ENCODE data around the gene EXOC6B.

Gene EXOC6B

GRCh38 chr2:72825257-72826155 lies at the start of gene EXOC6B:
EXOC6B (minus strand) TSS chr2:72826033.
- DNase-seq, result peak; percentile 30

GRCh38 chr2:72871880-72872279 lies 46.0 kb upstream of the EXOC6B start:
- DNase-seq, result no peak

GRCh38 chr2:72871060-72871459 lies 45.2 kb upstream of the EXOC6B start:
- DNase-seq, result no peak

- DNase-seq, result no peak
Measured at GRCh38 chr2:72864500-72864899, 38.7 kb upstream of the EXOC6B start.

GRCh38 chr2:72863046-72863445 lies 37.2 kb upstream of the EXOC6B start:
- DNase-seq, result no peak

- no peak for DNase-seq
Measured at GRCh38 chr2:72862239-72862988, 36.6 kb upstream of the EXOC6B start.

GRCh38 chr2:72859831-72860262 lies 34.0 kb upstream of the EXOC6B start:
- no peak for DNase-seq

GRCh38 chr2:72851333-72851732 lies 25.5 kb upstream of the EXOC6B start:
- no peak for DNase-seq

GRCh38 chr2:72849138-72849462 lies 23.3 kb upstream of the EXOC6B start:
- no peak for DNase-seq

- DNase-seq, result no peak
Measured at GRCh38 chr2:72848436-72849137, 22.8 kb upstream of the EXOC6B start.

GRCh38 chr2:72847534-72848315 lies 21.9 kb upstream of the EXOC6B start:
- DNase-seq, result no peak

GRCh38 chr2:72846171-72847095 lies 20.6 kb upstream of the EXOC6B start:
- no peak for DNase-seq

GRCh38 chr2:72843301-72843700 lies 17.5 kb upstream of the EXOC6B start:
- DNase-seq, result no peak

- no peak for DNase-seq
Measured at GRCh38 chr2:72841462-72842125, 15.8 kb upstream of the EXOC6B start.

GRCh38 chr2:72840066-72840465 lies 14.2 kb upstream of the EXOC6B start:
- DNase-seq, result no peak

GRCh38 chr2:72837171-72837570 lies 11.3 kb upstream of the EXOC6B start:
- DNase-seq, result no peak

- no peak for DNase-seq
Measured at GRCh38 chr2:72835403-72835802, 9.6 kb upstream of the EXOC6B start.

- no peak for DNase-seq
Measured at GRCh38 chr2:72834596-72834995, 8.8 kb upstream of the EXOC6B start.

GRCh38 chr2:72833084-72833714 lies 7.4 kb upstream of the EXOC6B start:
- no peak for DNase-seq

- no peak for DNase-seq
Measured at GRCh38 chr2:72830273-72830672, 4.4 kb upstream of the EXOC6B start.
